NCI-H82 treated with DMSO at 0.1 percent for 48 hours (cell line): ENCODE data around the gene RHOD.

Experiments
- DNase-seq: peaks from one replicate; lab custom pipeline; 2025; ENCODE audit not compliant: unreplicated experiment; lab: John Stamatoyannopoulos, UW

RHOD gene, protein sequence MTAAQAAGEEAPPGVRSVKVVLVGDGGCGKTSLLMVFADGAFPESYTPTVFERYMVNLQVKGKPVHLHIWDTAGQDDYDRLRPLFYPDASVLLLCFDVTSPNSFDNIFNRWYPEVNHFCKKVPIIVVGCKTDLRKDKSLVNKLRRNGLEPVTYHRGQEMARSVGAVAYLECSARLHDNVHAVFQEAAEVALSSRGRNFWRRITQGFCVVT

DNA sequence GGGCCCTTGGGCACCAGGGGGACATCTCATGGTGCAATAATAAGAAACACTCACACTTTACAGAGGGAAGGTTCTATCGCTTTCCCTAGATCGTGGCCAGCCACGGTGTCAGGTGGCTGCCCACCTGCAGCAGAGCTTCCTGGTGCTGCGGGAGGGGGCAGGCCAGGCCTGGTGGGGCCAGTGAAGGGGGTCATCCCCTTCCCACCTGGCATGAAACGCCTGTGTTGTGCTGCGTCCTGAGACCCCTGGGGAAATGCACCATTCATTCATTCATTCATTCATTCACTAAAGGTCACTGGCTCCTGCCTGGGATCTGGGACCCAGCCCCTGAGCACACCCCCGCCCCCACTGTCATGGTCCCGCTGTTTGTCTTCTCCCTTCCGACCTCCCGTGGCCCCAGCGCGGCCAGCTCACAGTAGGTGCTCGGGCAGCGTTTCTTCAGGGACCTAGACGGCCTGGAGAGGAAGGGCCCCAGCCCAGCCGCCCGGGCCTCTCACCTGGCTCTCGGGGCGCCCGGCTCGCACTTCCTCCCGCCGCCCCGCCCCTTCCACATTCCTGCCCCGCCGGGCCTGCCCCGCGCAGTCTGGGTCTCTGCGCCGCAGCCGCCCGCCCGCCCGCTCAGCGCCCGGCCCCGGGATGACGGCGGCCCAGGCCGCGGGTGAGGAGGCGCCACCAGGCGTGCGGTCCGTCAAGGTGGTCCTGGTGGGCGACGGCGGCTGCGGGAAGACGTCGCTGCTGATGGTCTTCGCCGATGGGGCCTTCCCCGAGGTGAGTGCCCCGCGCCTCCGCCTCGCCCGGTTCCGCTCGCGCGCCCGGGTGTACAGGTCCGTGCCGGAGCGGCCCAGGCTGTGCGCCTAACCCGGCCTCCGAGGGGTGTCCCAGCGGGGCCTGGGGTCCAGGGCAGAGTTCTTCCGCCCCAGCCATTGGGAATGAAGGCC, at the start of gene RHOD:
RHOD (plus strand) TSS at position 581 of the 938 bp plus-strand sequence; CDS start at position 637, 56 bp downstream.
- DNase-seq: no peak

DNA sequence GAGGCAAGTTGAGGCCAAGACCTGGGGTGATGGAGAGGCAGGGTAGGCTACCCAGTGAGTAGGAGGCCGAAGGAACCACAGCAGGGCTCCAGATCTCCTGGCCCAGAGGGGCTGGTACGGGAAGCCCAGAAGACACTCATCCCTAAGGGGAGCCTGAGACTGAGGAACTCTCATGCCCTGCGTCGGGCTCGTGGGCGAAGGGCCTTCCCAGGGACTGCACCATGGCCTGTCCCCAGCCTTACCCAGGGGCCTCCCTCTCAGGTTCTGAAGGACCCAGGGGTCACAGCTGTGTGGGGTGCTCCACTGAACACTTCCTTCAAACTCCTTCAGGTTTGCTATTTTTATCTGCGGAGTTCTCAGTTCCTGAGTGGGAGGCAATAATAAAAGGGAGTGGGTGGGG, 49.5 kb upstream of the RHOD start:
- no peak for DNase-seq

DNA sequence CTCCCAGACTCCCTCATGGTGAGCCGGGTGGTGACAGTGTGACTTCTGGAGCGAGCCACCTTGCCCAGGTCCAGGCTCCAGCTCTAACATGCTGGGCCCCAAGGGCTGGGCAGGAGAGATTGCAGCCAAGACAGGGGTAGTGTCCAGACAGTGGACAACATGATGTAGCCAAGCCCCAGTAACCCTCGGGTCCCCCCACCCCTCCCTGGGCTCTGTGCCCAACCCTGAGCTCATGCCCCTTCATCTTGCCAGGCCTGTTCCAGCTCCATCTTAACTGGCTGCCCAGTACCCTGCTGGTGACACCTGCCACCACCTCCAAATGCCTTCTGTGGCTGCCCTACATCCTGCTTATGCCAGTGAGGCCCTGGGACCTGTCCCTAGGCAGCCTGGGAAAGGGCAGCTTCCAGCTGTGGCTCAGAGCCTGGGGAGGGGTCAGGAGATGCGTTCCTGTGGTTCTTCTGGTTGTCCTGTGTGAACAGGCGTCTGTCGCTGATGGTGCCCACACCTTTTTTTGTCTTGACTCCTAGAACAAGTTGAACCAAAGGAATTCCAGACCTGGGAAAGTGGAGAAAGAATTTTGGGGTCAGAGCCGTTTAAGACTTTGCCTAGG, 46.2 kb upstream of the RHOD start:
- DNase-seq: no peak

DNA sequence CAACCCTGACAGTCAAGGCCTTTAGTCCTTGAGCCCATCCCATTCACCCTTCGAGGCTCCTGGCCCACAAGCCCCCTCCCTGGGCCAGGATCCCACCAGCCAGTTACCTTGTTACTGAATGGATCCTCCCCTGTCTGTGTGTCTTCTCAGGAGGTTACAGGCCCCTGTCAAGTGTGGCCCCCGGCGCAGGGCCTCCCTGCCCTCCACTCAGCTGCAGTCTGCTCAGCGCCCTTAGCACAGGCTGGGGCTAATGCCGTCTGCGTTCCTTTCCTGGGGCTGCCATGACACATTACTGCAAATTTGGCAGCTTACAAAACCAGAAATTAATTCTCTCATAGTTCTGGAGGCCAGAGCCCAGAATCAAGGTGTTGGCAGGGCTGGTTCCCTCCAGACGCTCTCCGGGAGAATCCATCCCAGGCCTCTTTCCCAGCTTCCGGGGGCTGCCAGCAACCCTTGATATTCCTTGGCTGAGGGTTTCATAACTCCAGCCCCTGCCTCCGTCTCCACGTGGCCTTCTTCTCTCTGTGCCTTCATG, 43.1 kb upstream of the RHOD start:
- DNase-seq: no peak

DNA sequence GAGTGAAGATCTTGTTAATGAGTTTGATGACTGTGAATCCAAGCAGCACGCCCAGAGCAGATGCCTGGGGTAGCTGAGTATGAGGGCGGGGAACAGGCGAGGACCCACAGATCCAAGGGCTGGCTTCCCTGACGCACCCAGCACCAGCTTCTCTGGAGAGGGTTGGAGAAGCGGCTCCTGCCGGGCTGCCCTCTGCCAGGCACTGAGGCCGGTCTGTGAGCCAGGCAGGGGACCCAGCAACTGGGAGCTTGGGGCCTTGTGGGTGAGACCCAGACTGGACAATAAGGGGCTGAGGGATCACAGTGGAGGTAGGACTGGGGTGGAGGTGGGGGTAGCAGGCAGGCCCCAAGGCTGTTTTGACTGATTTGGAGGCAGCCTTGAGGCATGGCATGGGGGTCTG, 42.3 kb upstream of the RHOD start:
- DNase-seq: no peak

DNA sequence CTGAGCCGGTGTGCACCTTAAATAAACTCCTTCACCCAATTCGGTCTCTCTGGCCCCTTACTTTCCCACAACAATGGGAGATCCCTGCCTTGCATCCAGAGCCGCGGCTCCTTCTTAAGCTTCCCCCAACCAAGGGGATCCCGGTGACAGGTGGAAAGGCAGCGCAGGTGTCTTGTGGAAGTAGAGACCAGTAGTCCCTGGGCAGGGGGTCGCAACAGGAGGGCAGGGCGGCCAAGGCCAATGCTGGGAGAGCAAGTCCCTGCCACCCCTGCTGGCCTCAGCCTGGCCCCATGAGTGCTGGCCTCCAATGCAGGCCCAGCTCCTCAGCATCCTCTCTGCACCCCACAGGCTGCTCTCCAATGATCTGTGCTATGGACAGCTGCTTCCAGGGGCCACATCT, 41.6 kb upstream of the RHOD start:
- DNase-seq: no peak

DNA sequence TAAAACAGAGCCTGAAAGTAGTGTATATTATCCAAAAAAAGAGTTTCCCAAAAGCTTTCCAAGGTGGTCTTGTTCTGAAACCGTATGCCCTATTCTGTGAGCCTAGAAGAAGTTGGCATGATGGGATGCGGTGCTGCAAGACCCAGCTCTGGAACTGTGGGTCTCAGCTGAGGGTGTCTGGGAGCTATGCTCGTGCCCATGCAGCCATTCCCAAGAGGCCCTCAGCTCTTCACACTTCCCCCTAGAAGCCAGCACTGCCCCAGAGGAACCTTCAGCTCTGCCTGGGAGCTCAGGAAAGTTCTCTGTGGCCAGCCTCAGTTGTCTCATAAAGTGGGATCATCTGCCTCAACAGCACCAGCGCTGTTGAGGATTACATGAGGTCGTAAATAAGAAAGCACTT, 40.1 kb upstream of the RHOD start:
- no peak for DNase-seq

DNA sequence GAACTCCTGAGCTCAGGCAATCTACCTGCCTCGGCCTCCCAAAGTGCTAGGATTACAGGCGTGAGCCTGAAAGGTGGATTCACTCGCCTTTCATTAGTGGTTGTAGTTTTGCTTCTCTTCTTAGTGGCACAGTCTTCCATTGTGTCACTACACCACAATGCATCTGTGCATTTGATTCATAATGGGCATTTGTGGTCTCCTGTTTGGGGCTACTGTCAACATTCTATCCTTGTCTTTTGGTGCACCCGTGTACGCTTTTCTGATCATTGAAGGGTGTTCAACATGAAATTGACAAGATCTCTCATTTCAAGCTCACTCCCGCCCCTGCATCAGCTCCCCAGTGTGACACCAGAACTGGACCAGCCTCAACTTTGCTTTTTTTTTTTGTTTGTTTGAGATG, 35.7 kb upstream of the RHOD start:
- DNase-seq: no peak

DNA sequence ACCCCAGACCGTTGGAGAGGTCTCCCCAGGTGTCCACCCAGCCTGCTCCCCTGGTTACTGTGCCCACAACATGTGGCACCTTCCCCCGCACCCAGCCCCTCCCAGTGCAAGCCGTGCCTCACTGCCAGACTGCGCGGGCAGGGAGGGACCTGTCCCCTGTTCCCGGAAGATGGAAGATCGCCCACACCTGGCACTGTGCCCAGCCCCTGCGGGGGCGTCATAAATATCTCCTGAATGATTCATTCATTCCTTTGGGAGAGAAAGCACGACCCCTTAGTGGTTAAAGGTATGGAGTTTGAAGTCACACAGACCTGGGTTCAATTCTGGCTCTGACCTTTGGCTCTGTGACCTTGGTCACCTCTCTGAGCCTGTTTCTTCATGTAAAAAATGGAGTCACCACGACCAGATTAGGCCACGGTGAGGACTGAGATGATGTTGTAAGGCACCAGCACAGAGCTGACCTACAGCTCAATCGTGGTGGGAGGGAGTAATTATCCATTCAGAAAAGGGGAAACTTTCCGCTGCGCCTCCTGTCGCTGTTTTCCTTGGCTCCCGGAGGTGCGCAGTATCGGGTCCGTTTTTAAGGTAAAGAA, 34.2 kb upstream of the RHOD start:
- DNase-seq: no peak

DNA sequence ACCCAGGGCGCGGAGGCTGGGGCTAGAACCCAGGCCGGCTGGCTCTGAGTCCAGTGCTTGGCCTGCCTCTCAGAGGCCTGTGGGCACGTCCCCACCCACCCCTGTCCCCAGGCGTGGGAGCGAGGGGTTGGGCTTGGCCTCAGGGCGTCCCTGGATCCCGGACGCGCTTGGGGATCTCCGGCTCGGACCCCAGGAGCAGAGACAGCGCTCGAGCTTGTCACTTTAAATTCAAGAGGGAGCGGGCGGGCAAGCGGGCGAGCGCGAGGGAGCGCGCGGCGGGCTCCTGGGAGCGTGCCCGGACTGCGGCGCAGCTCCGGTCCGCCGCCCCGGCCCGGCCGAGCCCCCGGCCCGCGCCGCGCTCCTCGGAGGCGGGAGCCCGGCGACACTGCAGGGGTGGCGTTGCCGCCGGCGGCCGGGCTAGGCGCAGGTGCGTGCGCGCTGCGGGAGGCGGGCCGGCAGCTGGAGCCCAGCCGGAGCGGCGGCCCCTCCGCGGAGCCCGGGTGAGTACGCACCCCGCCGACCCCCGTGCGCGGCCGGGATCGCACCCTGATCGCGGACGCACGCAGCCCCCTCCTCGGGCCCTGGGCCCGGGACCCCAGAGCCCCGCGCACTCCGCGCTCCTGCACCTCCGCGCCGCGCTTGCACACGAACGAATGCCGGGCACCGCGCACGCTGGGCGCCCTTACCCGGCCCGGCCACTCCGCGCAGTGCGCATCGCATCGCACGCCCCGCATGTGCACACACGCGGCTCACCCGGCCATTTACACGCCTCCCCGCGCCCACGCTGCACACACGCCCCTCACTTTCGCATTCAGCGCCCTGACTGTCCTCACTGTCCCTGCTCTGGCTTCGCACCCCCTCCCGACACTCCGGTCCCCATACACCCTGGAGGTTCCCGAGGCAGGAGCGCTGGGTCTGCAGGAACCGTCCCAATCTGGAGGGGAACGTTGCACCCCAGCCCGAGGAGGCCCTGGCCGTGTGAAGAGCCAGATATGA, 33.4 kb upstream of the RHOD start, which contains the start of gene SYT12:
SYT12 (plus strand) TSS at position 174 of the 996 bp plus-strand sequence. CDS start 7,011 bp downstream, outside the sequence.
- DNase-seq: no peak

DNA sequence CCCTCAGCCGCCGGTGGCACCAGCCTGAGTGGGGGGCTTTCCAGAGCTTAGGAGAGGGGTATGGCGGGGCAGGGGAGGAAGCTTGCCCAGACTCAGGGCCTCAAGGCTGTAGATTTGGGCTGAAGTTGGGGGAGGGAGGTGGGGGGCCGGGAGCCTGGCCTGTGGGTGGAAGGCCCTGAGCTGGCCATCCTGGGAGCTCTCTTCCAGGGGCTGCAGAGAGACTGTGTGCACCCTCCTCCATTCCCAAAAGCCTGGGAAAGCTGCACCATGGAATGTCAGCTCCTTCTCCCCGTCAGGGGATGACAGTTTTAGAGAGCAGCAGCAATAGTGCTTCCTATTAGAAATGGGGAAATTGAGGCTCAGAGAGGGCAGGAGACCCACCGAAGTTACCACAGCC, 32.7 kb upstream of the RHOD start:
- DNase-seq: no peak

DNA sequence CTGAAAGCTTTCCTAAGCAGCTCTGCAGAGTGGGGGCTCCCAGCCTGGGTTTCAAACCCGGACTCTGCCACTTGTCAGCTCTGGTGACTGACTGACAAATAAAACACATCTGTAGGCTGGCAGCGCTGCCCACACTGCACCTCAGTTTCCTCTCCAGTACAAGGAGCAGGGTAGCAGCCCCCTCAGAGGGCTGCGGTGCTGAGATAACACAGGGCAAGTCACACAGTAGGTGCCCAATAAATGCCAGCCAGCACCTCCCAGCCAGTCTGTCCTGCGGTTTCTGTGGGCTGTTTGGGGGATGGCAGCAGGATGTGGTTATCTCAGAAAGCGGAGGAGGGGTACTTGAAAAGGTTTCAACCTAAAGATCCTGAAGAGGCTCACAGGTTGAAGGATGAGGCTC, 32.2 kb upstream of the RHOD start:
- no peak for DNase-seq

DNA sequence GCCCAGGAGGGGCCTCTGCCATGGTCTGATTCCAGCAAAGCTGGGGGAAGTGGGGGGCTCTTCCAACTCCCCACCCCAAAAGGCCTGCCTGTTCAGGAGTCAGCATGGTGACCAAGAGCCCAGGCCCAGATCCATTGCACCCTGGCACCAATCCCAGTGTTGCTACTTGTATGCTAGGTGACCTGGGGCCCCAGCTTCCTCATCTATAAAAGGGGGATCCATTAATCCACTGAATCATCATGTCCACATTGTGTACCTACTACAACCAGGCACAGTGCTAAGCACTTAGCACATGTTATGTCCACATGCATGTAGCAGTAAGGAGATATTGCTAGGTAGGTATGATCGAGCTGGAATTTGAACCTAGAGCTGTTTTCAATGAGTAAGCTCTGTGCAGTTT, 31.7 kb upstream of the RHOD start:
- no peak for DNase-seq

DNA sequence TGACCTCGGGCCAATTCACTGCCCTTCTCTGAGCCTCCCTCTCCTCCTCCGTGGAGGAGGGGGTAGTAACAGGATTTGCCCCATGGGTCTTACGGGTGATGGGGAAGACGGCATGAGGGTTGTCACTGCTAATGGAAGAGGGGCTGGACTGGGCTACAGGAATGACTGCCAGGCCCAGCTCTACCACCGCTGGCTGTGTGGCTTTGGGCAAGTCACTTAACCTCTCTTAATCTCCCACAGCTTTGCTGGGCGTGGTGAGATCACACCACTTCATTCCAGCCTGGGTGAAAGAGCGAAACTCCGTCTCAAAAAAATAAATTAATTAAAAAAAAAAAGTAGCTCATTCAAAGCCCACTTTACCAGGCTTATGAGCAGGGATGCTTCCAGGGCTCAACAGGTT, 30.9 kb upstream of the RHOD start:
- DNase-seq: no peak

DNA sequence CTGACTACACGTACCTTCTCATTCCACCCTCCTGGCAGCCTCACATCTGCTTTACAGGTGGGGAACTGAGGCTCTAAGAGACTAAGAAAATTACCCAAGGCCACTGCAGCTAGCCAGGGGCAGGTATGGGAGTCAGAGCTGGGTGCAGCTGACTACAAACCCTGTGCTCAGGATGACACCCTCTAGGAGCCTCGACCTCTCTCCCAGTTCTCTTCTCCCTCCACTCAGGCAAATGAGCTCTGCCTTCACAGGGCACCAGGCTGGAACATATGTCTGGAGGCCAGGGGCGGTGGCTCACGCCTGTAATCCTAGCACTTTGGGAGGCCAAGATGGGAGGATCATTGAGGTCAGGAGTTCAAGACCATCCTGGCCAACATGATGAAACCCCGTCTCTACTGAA, 29.7 kb upstream of the RHOD start:
- DNase-seq: no peak

DNA sequence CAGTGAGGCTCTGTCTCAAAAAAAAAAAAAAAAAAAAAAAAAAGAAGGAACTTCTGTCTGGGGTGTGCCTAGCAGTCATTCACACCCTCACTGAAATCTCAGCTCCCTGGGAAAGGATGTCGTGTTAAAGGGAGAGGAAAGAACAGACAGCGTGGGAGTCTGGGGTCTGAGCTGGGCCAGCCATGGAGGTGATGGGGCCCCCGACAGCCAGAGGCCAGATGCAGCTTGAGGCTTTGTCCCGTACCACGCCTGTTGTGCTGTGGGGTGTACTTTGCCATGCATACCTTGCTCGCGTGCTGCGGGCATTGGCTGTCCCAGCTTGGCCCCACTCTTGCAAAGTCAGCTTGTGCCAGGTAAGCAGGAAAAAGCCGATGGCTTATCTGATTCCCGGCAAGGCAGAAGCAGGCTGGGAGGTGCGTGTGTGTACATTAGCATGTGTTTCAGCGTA, 29.1 kb upstream of the RHOD start:
- no peak for DNase-seq

DNA sequence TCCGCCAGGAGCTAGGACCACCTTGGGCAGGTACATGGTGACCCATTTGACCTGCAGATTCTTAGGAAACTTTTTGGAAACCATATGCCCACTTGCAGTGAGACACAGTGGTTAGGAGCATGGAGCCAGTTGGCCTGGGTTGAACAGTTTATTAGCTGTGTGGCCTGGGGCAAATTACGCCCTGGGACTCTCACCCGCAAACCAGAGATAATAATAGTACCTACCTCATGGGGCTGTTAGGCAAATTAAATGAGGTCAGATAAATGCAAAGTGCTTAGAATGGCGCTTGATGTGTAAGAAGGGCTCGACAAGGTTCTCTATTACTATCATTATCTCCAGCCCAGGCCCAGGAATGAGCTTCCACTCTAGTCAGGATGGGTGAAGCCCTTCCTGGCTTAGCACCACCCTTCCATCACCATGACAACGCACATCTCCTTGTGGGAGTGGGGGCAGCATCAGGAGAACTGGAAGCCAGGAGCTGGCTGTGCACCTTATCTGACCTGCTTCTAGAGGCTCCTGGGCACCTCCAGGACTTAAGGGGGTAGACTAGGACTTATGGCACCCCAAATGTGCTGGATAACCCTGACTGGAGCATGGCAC, 28.6 kb upstream of the RHOD start:
- DNase-seq: no peak

DNA sequence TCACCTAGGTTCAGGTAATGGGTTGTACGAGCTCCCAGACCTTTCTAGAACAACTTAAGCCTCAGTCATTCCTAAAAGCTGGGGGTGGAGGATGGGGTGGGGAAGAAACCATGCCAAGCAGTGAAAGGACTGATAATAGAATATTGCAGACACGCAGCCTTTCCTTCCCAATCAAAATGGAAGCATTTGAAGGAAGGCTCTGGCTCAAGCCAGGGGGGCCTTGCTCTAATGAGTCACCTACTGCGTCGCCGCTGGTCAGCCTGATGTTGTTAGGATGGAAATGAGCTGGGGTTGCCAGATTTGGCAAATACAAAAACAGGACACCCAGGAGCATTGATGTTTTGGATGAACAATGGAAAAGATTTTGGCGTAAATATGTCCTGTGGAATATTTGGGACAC, 27.5 kb upstream of the RHOD start:
- DNase-seq: no peak

DNA sequence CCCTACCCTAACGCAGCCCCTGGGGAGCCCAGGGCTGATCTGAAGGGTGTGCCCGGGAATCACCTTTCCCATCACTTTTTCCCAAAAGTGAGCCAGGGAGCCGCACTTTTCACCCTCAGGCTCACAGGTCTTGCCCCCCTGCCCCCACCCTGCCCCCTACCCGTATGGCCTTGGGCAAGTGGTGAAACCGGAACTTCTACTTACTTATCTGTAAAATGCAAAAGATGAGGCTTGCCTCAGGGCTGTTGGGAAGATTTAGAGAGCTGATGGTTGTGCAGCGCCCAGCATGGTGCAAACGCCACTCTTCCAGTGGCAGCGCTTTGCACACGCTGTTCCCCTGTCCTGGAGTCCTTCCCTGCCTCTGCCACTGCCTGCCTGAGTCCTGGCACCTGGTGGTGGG, 25.7 kb upstream of the RHOD start:
- no peak for DNase-seq
